Natural killer cell (primary cell): ENCODE results near the gene OLFM3. TPM values are rescaled to one million over a fixed set of nuclear protein-coding genes. Genes with fewer than 3 reads are reported as not detected.

Experiments
- ATAC-seq, 3 donors: fragments of 150-1000 bp in 2 of 3; fragments of 200-7000 bp in 1 of 3; cut with Tn5 transposase; 1 replicate in 1 of 3; 2 replicates in 2 of 3; pipeline ENCODE4 v1.10.0; 2021; ENCODE audit warnings: mild to moderate bottlenecking in 2 of 3, moderate library complexity in 2 of 3
- DNase-seq, 2 donors: peaks; one replicate each; pipeline versions ENCODE4 v3.0.0 to v3.0.0-alpha.2; 2013 to 2021; ENCODE audit warnings: mixed read lengths in 1 of 2
- H3K27ac ChIP-seq: one replicate; pipeline ENCODE4 v1.5.1; 2013; ENCODE audit warnings: mild to moderate bottlenecking, low read length
- H3K27me3 ChIP-seq: one replicate; pipeline ENCODE4 v1.6.1; 2013; ENCODE audit warnings: low read length; ENCODE audit not compliant: control insufficient read depth, insufficient read depth
- H3K36me3 ChIP-seq: one replicate; pipeline ENCODE4 v1.6.1; 2013; ENCODE audit warnings: low read length; ENCODE audit not compliant: control insufficient read depth, insufficient read depth
- H3K4me1 ChIP-seq: one replicate; pipeline ENCODE4 v1.6.1; 2013; ENCODE audit warnings: low read length; ENCODE audit not compliant: control insufficient read depth, insufficient read depth
- H3K4me3 ChIP-seq: one replicate; pipeline ENCODE4 v1.5.1; 2013; ENCODE audit warnings: low read length
- H3K9me3 ChIP-seq: one replicate; pipeline ENCODE4 v1.6.1; 2013; ENCODE audit warnings: low read length; ENCODE audit not compliant: control insufficient read depth, insufficient read depth
- H3K27ac Mint-ChIP-seq, 2 donors: one replicate each; pipeline ENCODE4 v1.8.0; 2022; ENCODE audit warnings: mild to moderate bottlenecking in 2 of 2, mixed read lengths in 2 of 2, moderate library complexity in 1 of 2
- H3K27me3 Mint-ChIP-seq, 2 donors: one replicate each; pipeline ENCODE4 v1.8.0; 2022; ENCODE audit warnings: low read depth in 2 of 2, mixed read lengths in 2 of 2
- H3K36me3 Mint-ChIP-seq: one replicate; pipeline ENCODE4 v1.8.0; 2022; ENCODE audit warnings: mixed read lengths
- H3K4me1 Mint-ChIP-seq, 2 donors: one replicate each; pipeline ENCODE4 v1.8.0; 2022; ENCODE audit warnings: mixed read lengths in 2 of 2
- H3K4me3 Mint-ChIP-seq: one replicate; pipeline ENCODE4 v1.8.0; 2022; ENCODE audit warnings: mild to moderate bottlenecking, moderate library complexity, mixed read lengths
- H3K9me3 Mint-ChIP-seq, 2 donors: one replicate each; pipeline ENCODE4 v1.8.0; 2022; ENCODE audit warnings: mixed read lengths in 2 of 2
- WGBS: methylation state at CpG from one replicate; pipeline ENCODE4 v1.1.7; 2013; ENCODE audit warnings: missing lambda C conversion rate; ENCODE audit not compliant: insufficient coverage; 5-methylcytosine and 5-hydroxymethylcytosine counted together
- intact Hi-C: fragments of 100-400 bp; cut with micrococcal nuclease; formaldehyde crosslinking; loops from one replicate; pipeline ENCODE4 v1.14.2; 2022
- total RNA-seq, 4 donors: library from RNA; stranded (reverse); fragments of 120-200 nt in 1 of 4; gene quantifications; one replicate each; pipeline versions ENCODE4 v1.2.3 to v1.2.4, GENCODE V29; 2013 to 2022
- TF ChIP-seq, protein P1 (sequence below): fragments of 200-600 bp; IDR thresholded peaks from one replicate; pipeline ENCODE4 v1.8.0; 2022; ENCODE audit warnings: antibody characterized with exemption

The OLFM3 gene
- total RNA-seq, 3 donors from 2014 or later (not counting 1 experiment from before 2014, with no cell fraction given): not detected

DNA sequence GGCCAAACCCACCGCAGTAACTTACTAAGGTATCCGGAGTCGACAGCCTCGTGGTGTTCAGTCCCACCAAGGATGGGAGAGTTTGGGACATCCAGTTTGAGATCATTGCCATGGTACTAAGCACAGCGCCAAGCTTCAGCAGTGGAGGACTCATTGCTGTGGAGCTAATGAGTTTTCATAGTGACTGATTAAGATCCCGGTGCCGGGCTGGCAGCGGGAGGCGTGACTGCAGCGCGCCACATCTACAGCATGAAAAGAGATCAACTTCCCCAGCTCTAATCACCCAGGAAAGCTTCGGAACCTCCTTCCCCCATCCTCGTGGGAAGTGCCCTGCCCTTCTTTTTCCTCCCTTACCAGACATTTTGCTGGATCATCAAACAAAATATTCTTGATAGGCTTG is 149.9 kb downstream of the OLFM3 start:
- no peak for DNase-seq
- TF ChIP-seq, protein P1, sequence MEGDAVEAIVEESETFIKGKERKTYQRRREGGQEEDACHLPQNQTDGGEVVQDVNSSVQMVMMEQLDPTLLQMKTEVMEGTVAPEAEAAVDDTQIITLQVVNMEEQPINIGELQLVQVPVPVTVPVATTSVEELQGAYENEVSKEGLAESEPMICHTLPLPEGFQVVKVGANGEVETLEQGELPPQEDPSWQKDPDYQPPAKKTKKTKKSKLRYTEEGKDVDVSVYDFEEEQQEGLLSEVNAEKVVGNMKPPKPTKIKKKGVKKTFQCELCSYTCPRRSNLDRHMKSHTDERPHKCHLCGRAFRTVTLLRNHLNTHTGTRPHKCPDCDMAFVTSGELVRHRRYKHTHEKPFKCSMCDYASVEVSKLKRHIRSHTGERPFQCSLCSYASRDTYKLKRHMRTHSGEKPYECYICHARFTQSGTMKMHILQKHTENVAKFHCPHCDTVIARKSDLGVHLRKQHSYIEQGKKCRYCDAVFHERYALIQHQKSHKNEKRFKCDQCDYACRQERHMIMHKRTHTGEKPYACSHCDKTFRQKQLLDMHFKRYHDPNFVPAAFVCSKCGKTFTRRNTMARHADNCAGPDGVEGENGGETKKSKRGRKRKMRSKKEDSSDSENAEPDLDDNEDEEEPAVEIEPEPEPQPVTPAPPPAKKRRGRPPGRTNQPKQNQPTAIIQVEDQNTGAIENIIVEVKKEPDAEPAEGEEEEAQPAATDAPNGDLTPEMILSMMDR: no peak
- H3K27me3 ChIP-seq: no peaks in the 10 kb centered on the region
- H3K36me3 Mint-ChIP-seq: no peaks in the 10 kb centered on the region
- ATAC-seq: no peak
- no peak overlapping the region for H3K27ac Mint-ChIP-seq
- H3K4me3 Mint-ChIP-seq: no peak overlapping the region
- intact Hi-C loops: no loop called here
- H3K4me1 ChIP-seq: no peaks in the 10 kb centered on the region
- no peaks in the 10 kb centered on the region for H3K4me1 Mint-ChIP-seq
- no peak overlapping the region for H3K27ac ChIP-seq
- H3K36me3 ChIP-seq: no peaks in the 10 kb centered on the region
- no peaks in the 10 kb centered on the region for H3K27me3 Mint-ChIP-seq
- no peaks in the 10 kb centered on the region for H3K9me3 ChIP-seq
- no peak overlapping the region for H3K4me3 ChIP-seq
- peaks cover 0 to 2% of the 10 kb centered on the region in 2 donors for H3K9me3 Mint-ChIP-seq
- WGBS: 31% methylated on average over 13 of the region's 13 CpGs

DNA sequence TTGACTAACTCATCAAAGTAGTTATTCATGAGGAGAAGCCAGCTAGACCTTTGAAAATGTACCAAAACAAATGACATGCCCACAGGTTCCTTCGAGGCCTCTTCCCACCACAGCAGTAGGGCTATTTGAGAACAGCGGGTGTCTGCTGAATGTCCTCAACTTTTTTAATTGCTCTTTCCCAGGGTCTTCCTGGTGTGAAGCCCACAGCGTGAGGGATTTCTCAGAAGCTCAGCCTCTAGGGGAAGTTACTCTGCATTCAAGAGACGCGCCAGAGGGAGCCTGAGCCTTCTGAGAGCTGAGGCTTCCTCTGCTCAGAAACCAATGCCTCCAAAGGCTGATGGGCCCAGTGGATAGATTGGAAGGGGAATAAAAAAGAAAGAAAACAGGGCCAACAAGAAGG is 153.6 kb downstream of the OLFM3 start:
- ATAC-seq (no peak), DNase-seq (no peak)
- Mint-ChIP-seq H3K27me3 (peaks cover 0 to 4% of the 10 kb centered on the region in 2 donors), H3K9me3 (peaks cover 2 to 5% of the 10 kb centered on the region in 2 donors), H3K4me3 (no peak overlapping the region), H3K4me1 (no peaks in the 10 kb centered on the region), H3K36me3 (no peaks in the 10 kb centered on the region), H3K27ac (no peak overlapping the region)
- no peaks in the 10 kb centered on the region for H3K9me3 ChIP-seq
- intact Hi-C loops: no loop called here
- H3K36me3 ChIP-seq: no peaks in the 10 kb centered on the region
- no peaks in the 10 kb centered on the region for H3K4me1 ChIP-seq
- 46% methylated on average over 5 of the region's 5 CpGs for WGBS
- no peaks in the 10 kb centered on the region for H3K27me3 ChIP-seq
- TF ChIP-seq, protein P1: no peak
- no peak overlapping the region for H3K27ac ChIP-seq
- H3K4me3 ChIP-seq: no peak overlapping the region

DNA sequence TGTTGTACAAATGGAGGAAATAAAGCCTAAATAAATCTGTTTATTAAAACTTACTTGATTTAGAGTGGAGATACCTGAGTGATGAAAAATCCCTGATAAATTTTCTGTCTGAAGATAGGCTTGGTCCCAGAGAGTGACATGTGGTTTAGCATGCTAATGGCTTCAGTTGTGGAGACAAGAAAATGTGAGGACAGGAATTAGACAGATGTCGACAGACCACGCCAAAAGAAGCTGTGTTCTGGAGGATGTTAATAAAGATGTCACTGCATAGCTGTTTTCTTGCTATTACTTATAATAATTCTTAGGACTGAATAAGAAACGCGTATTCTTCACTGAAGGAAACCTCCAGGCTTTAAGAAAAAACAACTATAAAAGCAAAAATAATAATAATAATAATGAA is 154.9 kb downstream of the OLFM3 start:
- intact Hi-C loops: no loop called here
- no peak overlapping the region for H3K27ac Mint-ChIP-seq

DNA sequence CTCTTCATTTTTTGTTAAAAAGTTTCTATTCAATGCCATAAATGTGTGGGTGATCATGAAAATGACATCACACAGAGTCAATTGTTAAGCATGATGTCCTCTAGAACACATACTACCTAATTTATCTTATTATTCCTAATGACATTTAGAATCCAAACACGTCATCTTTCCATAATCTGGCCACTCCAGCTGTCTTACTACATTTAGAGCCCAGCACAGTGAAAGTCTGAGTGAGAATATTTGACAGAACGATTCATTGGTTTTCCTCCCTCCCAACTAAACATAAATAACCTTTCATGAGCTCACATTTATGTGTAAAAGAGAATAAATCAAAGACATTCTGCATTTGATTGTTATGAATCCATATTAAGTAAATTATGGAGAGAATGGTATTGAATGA is 160.7 kb downstream of the OLFM3 start:
- H3K9me3 Mint-ChIP-seq: no peaks in the 10 kb centered on the region
- Histone ChIP-seq H3K27ac (no peak overlapping the region), H3K36me3 (no peaks in the 10 kb centered on the region), H3K9me3 (no peaks in the 10 kb centered on the region), H3K4me3 (no peak overlapping the region), H3K27me3 (no peaks in the 10 kb centered on the region), H3K4me1 (no peaks in the 10 kb centered on the region)
- no peak overlapping the region for H3K27ac Mint-ChIP-seq
- DNase-seq (no peak), ATAC-seq (no peak)
- H3K27me3 Mint-ChIP-seq: no peaks in the 10 kb centered on the region
- no peak overlapping the region for H3K4me3 Mint-ChIP-seq
- WGBS: 64% methylated on average over 1 of the region's 2 CpGs
- TF ChIP-seq, protein P1: no peak
- no peaks in the 10 kb centered on the region for H3K4me1 Mint-ChIP-seq
- H3K36me3 Mint-ChIP-seq: no peaks in the 10 kb centered on the region
- intact Hi-C loops: no loop called here

More for the DNA sequence above, 154.9 kb downstream of the OLFM3 start:
- Mint-ChIP-seq H3K9me3 (peaks cover 2 to 5% of the 10 kb centered on the region in 2 donors), H3K4me1 (no peaks in the 10 kb centered on the region), H3K27me3 (peaks cover 0 to 4% of the 10 kb centered on the region in 2 donors), H3K4me3 (no peak overlapping the region), H3K36me3 (no peaks in the 10 kb centered on the region)
- H3K4me3 ChIP-seq: no peak overlapping the region
- H3K4me1 ChIP-seq: no peaks in the 10 kb centered on the region
- TF ChIP-seq, protein P1: no peak
- ATAC-seq: no peak
- H3K27ac ChIP-seq: no peak overlapping the region
- DNase-seq: no peak
- H3K36me3 ChIP-seq: no peaks in the 10 kb centered on the region
- 73% methylated on average over 2 of the region's 4 CpGs for WGBS
- no peaks in the 10 kb centered on the region for H3K27me3 ChIP-seq
- H3K9me3 ChIP-seq: no peaks in the 10 kb centered on the region
